ENCODE data around the gene AQP7. TPM values are rescaled to one million over a fixed set of nuclear protein-coding genes. Genes with fewer than 3 reads are reported as not detected.

The AQP7 gene
- total and polyA plus RNA-seq, 9 of the 15 experiments (the other 6 are each of a cell fraction or from before 2014, with no cell fraction given): 0.04 to 0.53 (median 0.07) TPM; not detected in 4

GRCh38 chr9:33348998-33349397 is 53.4 kb downstream of the AQP7 start:
- no peak overlapping the region for H3K4me2 ChIP-seq (ENCODE audit: insufficient read depth, low read length)
- H3K9ac ChIP-seq (ENCODE audit: insufficient read depth in 1 of 2, low read depth in 2 of 2, low read length in 2 of 2): no peak overlapping the region
- H3K36me3 ChIP-seq (ENCODE audit: control insufficient read depth, insufficient read depth, low read length): peaks cover 48% of the 10 kb centered on the region
- no peak overlapping the region for H2AFZ ChIP-seq (ENCODE audit: low read depth, low read length)
- TF ChIP-seq PHF20 (IDR thresholded peaks at IDR 0.05; ENCODE audit: partially characterized antibody) (no peak), POLR2H (tag; IDR thresholded peaks at IDR 0.05; ENCODE audit: low read depth) (no peak), ZKSCAN1 (IDR thresholded peaks at IDR 0.05; ENCODE audit: low read depth, low read length) (peak; percentile 65; the same call in 1 of the 2 replicates), KDM5B (IDR thresholded peaks at IDR 0.05; ENCODE audit: insufficient replicate concordance, low read depth, low read length) (no peak), NCOA1 (IDR thresholded peaks at IDR 0.05; ENCODE audit: low read depth) (no peak)
- no peaks in the 10 kb centered on the region for H3K27me3 ChIP-seq (ENCODE audit: control insufficient read depth in 2 of 2, insufficient read depth in 2 of 2, low read length in 2 of 2)
- DNase-seq (ENCODE audit: extremely low read depth in 1 of 4, low spot score in 3 of 4) (no peak), ATAC-seq (no peak), FAIRE-seq (no peak)
- no peaks in the 10 kb centered on the region for H3K9me3 ChIP-seq (replicated peaks; ENCODE audit: control insufficient read depth, insufficient read depth, low read depth, low read length)
- H3K79me2 ChIP-seq (ENCODE audit: control insufficient read depth, insufficient read depth, low read length): no peaks in the 10 kb centered on the region
- WGBS (ENCODE audit: insufficient coverage, low coverage, missing lambda C conversion rate): 95% methylated on average over 4 of the region's 4 CpGs
- ChIA-PET POLR2A (interaction anchor here (2.3 kb wide), 1 partner anchor 59 kb away, joined by 7 read pairs; the partner anchor contains the start of gene NFX1), CTCF (ENCODE audit: low intra/inter-chr PET ratio) (no interaction called here)
- no peaks in the 10 kb centered on the region for H4K20me1 ChIP-seq (replicated peaks; ENCODE audit: control insufficient read depth, insufficient read depth, low read length)
- intact Hi-C loops (cut with micrococcal nuclease) (no loop called here), in situ Hi-C loops (cut with MboI) (no loop called here)
- no peak overlapping the region for H3K27ac ChIP-seq (ENCODE audit: extremely low read depth, low read depth, low read length)
- H3K4me1 ChIP-seq (replicated peaks in 1 of 2; ENCODE audit: control insufficient read depth in 2 of 2, insufficient read depth in 2 of 2, low read length in 2 of 2): peaks cover 0 to 4% of the 10 kb centered on the region in 2 experiments; a peak in 1 of 5 replicates
- H3K9me1 ChIP-seq (ENCODE audit: control insufficient read depth, insufficient read depth, low read length): no peaks in the 10 kb centered on the region
- no peak overlapping the region for H3K4me3 ChIP-seq
- no TSS peak for BruUV-seq (replicated peaks)

GRCh38 chr9:33346564-33346963 is 55.8 kb downstream of the AQP7 start:
- 97% methylated on average over 4 of the region's 4 CpGs for WGBS (ENCODE audit: insufficient coverage, low coverage, missing lambda C conversion rate)
- DNase-seq (ENCODE audit: extremely low read depth in 1 of 4, low spot score in 3 of 4) (no peak), FAIRE-seq (no peak), ATAC-seq (no peak)
- ChIA-PET CTCF (ENCODE audit: low intra/inter-chr PET ratio) (no interaction called here), POLR2A (no interaction called here)
- in situ Hi-C loops (cut with MboI): no loop called here
- no peaks in the 10 kb centered on the region; a peak in 1 of 5 replicates for H3K4me1 ChIP-seq (replicated peaks in 1 of 2; ENCODE audit: control insufficient read depth in 2 of 2, insufficient read depth in 2 of 2, low read length in 2 of 2)
- H3K79me2 ChIP-seq (ENCODE audit: control insufficient read depth, insufficient read depth, low read length): no peaks in the 10 kb centered on the region
- H4K20me1 ChIP-seq (replicated peaks; ENCODE audit: control insufficient read depth, insufficient read depth, low read length): no peaks in the 10 kb centered on the region
- H3K4me2 ChIP-seq (ENCODE audit: insufficient read depth, low read length): no peak overlapping the region
- peaks cover 67% of the 10 kb centered on the region for H3K36me3 ChIP-seq (ENCODE audit: control insufficient read depth, insufficient read depth, low read length)
- no peak overlapping the region for H3K9ac ChIP-seq (ENCODE audit: insufficient read depth in 1 of 2, low read depth in 2 of 2, low read length in 2 of 2)
- no TSS peak for BruUV-seq (replicated peaks)
- intact Hi-C loops (cut with micrococcal nuclease): no loop called here
- no peak overlapping the region for H3K27ac ChIP-seq (ENCODE audit: extremely low read depth, low read depth, low read length)
- no peak overlapping the region for H3K4me3 ChIP-seq
- no peaks in the 10 kb centered on the region for H3K9me1 ChIP-seq (ENCODE audit: control insufficient read depth, insufficient read depth, low read length)
- H3K27me3 ChIP-seq (ENCODE audit: control insufficient read depth in 2 of 2, insufficient read depth in 2 of 2, low read length in 2 of 2): no peaks in the 10 kb centered on the region
- no peaks in the 10 kb centered on the region for H3K9me3 ChIP-seq (replicated peaks; ENCODE audit: control insufficient read depth, insufficient read depth, low read depth, low read length)
- H2AFZ ChIP-seq (ENCODE audit: low read depth, low read length): no peak overlapping the region
- no peak for TF ChIP-seq TOE1 (IDR thresholded peaks at IDR 0.05; ENCODE audit: borderline replicate concordance)
- TF ChIP-seq TOE1 (CRISPR knock-in tag; IDR thresholded peaks at IDR 0.05; ENCODE audit: borderline replicate concordance, low read depth): no peak
- TF ChIP-seq NEUROD1 (IDR thresholded peaks at IDR 0.05; ENCODE audit: borderline replicate concordance, low read depth, low read length, partially characterized antibody): no peak
- TF ChIP-seq ZNF324 (CRISPR knock-in tag; IDR thresholded peaks at IDR 0.05): no peak
- TF ChIP-seq ZNF699 (CRISPR knock-in tag; IDR thresholded peaks at IDR 0.05; ENCODE audit: insufficient replicate concordance): no peak
- no peak for TF ChIP-seq ZNF668 (CRISPR knock-in tag; IDR thresholded peaks at IDR 0.05)
- no peak for TF ChIP-seq E2F4 (CRISPR knock-in tag; IDR thresholded peaks at IDR 0.05; ENCODE audit: low read depth)
- no peak for TF ChIP-seq JUNB (CRISPR knock-in tag; conservative IDR thresholded peaks at IDR 0.05)
- TF ChIP-seq FIP1L1 (IDR thresholded peaks at IDR 0.05; ENCODE audit: low read depth, low read length, poor library complexity, severe bottlenecking): no peak
- no peak for TF ChIP-seq HNRNPK (IDR thresholded peaks at IDR 0.05; ENCODE audit: low read depth, low read length, poor library complexity, severe bottlenecking)
- no peak for TF ChIP-seq ZNF23 (CRISPR knock-in tag; IDR thresholded peaks at IDR 0.05)
- no peak for TF ChIP-seq RAD21 (CRISPR knock-in tag; conservative IDR thresholded peaks at IDR 0.05 in 1 of 2, IDR thresholded peaks at IDR 0.05 in 1 of 2)
